GM12801 (cell line): Measurements from ENCODE around the gene CAPN15.

Experiments
- TF ChIP-seq, protein P1 (sequence below): IDR thresholded peaks from one replicate; pipeline ENCODE4 v1.5.1; 2011; ENCODE audit warnings: control low read depth; ENCODE audit not compliant: insufficient read length; ENCODE audit errors: extremely low read depth

The CAPN15 gene

GRCh38 chr16:537415-538335 is 10.2 kb downstream of the CAPN15 start:
- TF ChIP-seq, protein P1, sequence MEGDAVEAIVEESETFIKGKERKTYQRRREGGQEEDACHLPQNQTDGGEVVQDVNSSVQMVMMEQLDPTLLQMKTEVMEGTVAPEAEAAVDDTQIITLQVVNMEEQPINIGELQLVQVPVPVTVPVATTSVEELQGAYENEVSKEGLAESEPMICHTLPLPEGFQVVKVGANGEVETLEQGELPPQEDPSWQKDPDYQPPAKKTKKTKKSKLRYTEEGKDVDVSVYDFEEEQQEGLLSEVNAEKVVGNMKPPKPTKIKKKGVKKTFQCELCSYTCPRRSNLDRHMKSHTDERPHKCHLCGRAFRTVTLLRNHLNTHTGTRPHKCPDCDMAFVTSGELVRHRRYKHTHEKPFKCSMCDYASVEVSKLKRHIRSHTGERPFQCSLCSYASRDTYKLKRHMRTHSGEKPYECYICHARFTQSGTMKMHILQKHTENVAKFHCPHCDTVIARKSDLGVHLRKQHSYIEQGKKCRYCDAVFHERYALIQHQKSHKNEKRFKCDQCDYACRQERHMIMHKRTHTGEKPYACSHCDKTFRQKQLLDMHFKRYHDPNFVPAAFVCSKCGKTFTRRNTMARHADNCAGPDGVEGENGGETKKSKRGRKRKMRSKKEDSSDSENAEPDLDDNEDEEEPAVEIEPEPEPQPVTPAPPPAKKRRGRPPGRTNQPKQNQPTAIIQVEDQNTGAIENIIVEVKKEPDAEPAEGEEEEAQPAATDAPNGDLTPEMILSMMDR, result no peak

DNA sequence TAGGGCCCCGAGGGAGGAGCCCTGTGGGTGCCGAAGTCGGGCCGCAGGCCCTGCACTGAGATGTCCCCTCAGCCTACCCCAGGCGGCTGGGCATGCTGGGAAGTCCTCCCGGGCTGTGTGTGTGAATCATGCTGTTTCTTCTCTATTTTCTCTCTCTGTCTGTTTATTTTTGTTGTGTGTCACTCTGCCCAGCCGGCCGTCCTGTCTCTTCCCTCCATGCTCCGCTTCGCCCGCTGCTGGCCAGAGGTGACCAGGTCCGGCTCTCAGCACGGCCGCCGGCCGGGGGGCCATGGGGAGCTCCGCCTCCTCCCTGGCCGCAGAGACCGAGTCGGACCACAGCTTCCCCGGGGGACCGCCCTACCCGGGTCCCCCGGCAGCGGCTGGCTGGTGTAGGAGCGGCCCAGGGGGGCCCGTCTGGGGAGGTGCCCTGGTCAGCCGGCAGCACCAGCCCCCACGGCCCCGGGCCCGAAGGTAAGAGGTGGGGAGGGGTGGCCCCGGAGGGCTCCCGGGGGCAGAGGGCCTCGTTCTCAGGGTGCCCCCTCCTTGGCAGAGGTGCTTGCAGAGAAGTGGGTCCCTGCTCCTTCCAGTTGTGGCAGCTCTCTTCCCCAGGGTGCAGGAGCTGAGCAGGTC is 12.5 kb downstream of the CAPN15 start:
- TF ChIP-seq, protein P1, result no peak

DNA sequence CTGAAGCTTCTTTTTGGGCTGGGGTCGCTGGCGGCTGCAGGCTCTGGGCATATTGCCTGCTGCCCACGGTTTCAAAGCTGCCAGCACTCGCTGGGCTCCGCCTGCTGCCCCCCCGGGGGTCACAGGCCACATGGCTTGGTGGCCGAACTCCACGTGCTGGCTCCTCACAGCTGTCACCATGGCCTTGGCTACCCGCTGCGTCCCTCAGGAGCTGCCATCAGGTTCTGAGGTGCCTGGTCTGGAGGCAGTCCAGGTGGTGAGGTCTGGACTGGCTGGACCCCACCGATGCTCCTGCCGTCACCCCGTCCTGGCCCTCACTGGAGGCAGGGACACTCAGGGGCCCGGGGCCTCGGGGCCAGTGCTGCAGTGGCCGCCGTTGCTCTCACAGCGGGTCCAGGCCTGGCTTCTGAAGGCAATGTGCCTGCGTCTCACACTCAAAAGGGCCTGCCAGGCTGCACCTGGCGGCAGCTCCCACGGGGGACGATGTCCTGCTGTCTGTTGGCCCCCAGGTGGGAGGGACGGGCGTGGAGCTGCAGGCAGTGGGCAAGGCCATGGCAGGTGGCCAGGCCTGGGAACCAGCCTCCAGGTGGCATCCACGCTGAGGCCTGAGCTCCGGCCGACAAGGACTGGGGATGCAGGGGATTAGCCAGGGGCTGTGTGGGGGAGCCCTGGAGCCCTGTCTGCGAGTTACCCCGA is 13.3 kb downstream of the CAPN15 start:
- TF ChIP-seq, protein P1, result no peak

GRCh38 chr16:543301-544164 is 16.0 kb downstream of the CAPN15 start:
- TF ChIP-seq, protein P1, result no peak

DNA sequence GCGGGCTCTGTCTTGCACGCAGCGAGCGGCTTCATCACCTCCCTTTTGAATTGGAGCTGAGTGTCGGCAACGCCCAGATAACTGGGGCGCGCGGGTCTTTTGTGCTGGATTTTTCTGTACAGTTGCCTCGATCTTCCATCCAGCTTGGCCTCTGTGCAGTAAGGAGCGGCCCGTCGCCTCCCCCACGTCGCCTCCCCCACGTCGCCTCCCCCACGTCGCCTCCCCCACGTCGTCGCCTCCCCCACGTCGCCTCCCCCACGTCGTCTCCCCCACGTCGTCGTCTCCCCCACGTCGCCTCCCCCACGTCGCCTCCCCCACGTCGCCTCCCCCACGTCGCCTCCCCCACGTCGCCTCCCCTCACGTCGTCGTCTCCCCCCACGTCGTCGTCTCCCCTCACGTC is 17.0 kb downstream of the CAPN15 start:
- TF ChIP-seq, protein P1, result no peak

DNA sequence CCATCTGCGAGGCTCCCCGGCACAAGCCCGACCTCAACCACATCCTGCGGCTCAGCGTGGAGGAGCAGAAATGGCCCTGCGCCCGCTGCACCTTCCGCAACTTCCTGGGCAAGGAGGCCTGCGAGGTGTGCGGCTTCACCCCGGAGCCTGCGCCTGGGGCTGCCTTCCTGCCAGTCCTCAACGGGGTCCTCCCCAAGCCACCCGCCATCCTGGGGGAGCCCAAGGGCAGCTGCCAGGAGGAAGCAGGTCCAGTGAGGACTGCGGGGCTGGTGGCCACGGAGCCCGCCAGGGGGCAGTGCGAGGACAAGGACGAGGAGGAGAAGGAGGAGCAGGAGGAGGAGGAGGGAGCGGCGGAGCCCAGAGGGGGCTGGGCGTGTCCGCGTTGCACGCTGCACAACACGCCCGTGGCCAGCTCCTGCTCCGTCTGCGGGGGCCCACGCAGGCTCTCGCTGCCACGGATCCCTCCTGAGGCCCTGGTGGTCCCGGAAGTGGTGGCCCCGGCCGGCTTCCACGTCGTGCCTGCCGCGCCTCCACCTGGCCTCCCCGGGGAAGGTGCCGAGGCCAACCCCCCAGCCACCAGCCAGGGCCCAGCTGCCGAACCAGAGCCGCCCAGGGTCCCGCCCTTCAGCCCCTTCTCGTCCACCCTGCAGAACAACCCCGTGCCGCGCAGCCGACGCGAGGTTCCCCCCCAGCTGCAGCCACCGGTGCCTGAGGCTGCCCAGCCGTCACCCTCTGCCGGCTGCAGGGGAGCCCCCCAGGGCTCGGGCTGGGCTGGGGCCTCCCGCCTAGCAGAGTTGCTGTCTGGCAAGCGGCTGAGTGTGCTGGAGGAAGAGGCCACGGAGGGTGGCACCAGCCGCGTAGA is 19.6 kb downstream of the CAPN15 start:
- TF ChIP-seq, protein P1, result no peak
